Left lung (tissue), 10 donors: Measurements from ENCODE around the gene DBN1. TPM values are rescaled to one million over a fixed set of nuclear protein-coding genes. Genes with fewer than 3 reads are reported as not detected.

Experiments
- ATAC-seq: fragments of 200-7000 bp; cut with Tn5 transposase; one replicate; pipeline ENCODE4 v1.9.1; 2020; ENCODE audit warnings: moderate library complexity
- DNase-seq, 4 donors: peaks; one replicate each; pipeline ENCODE4 v3.0.0-alpha.2; 2013 to 2020
- H3K27ac ChIP-seq, 2 donors: fragments of 200-600 bp; sonication (generic) in 1 of 2; one replicate each; pipeline versions ENCODE4 v1.5.0 to v1.8.0; 2020 to 2021
- H3K27me3 ChIP-seq, 2 donors: fragments of 200-600 bp; sonication (generic) in 1 of 2; one replicate each; pipeline versions ENCODE4 v1.5.0 to v1.8.0; 2020 to 2021
- H3K36me3 ChIP-seq, 2 donors: fragments of 200-600 bp; sonication (generic) in 1 of 2; one replicate each; pipeline versions ENCODE4 v1.5.0 to v1.8.0; 2020 to 2021
- H3K4me1 ChIP-seq, 2 donors: fragments of 200-600 bp; one replicate each; pipeline ENCODE4 v1.8.0; 2021
- H3K4me3 ChIP-seq, 2 donors: fragments of 200-600 bp; sonication (generic) in 1 of 2; one replicate each; pipeline versions ENCODE4 v1.5.0 to v1.8.0; 2020 to 2021; ENCODE audit warnings: mild to moderate bottlenecking in 1 of 2
- H3K9me3 ChIP-seq, 2 donors: fragments of 200-600 bp; sonication (generic) in 1 of 2; one replicate each; pipeline versions ENCODE4 v1.5.0 to v1.8.0; 2020 to 2021
- intact Hi-C, 2 donors: fragments of 100-400 bp; cut with DNase I; formaldehyde crosslinking; loops; one replicate each; pipeline versions ENCODE4 v1.11.2 to v1.14.2; 2022
- polyA plus RNA-seq, 6 donors: library from polyadenylated mRNA; unstranded; fragments of 120-200 nt; gene quantifications; one replicate each; pipeline ENCODE4 v1.2.1, GENCODE V29; 2013; ENCODE audit not compliant: insufficient read length in 6 of 6
- total RNA-seq, 2 donors: library from RNA; stranded (reverse); fragmentation: NEBNext Ultra II Directional; extraction: Animal tissue kit (Norgen Biotek cat#: 25700); gene quantifications; one replicate each; pipeline ENCODE4 v1.2.1, GENCODE V29; 2021
- TF ChIP-seq, protein P1 (sequence below), 2 donors: fragments of 200-600 bp; sonication (generic) in 1 of 2; IDR thresholded peaks; one replicate each; pipeline versions ENCODE4 v1.5.0 to v1.8.0; 2021; ENCODE audit warnings: antibody characterized with exemption in 2 of 2
- donor health status: DM: no; HTN: yes; CAD: no.
- donor health status: DM: no; HTN: no; CAD: no.

The DBN1 gene
- total and polyA plus RNA-seq, 8 donors = 43.2 to 207 (median 148) TPM

DNA sequence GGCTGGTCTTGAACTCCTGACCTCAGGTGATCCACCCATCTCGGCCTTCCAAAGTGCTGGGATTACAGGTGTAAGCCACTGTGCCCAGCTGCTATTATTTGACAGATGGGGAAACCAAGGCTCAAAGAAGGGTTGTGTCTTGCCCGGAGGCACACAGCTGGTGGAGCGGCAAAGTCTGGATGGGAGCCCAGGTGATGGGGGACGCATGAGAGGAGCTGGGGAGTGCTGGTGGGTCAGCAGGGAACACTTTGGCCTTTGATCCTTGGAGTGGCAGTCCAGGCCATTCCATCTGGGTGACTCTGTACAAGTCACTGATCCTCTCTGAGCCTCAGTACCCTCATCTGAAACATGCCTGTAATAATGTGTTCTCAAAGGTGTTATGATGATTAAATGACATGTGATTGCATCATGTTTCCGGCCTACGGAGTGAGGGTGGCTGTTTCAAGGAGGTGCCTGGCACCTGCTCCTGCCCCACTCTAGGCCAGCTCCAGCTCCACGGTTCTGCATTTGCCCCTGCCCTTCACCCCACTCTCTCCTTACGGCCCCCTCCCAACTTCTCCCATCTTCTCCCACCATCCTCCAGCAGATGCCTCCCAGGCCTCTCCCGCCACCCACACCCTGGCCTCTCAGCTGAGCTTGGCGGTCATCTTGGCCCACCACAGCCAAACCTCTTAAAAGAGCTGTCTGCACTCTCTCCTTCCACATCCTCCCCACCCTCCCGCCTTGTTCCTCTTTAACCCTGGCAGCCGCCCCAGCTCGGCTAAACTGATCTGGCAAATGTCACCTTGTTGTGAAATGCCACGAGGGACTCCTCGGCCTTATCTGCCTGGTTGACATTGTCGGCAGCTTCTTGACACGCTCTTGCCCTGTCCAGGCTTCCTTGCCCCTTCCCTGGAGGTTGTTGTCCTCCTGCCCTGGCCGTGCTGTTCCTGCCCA is 5.5 kb upstream of the DBN1 start:
- Histone ChIP-seq H3K27ac (peak overlapping the region; percentile 26 to 73), H3K4me3 (no peak overlapping the region), H3K9me3 (no peaks in the 10 kb centered on the region), H3K4me1 (peaks cover 20 to 36% of the 10 kb centered on the region in 2 donors), H3K36me3 (peaks cover 0 to 30% of the 10 kb centered on the region in 2 donors), H3K27me3 (peaks cover 0 to 10% of the 10 kb centered on the region in 2 donors)
- intact Hi-C loops = no loop called here
- DNase-seq (peak in 3 of 4 donors; percentile 79 to 86 (median 80)), ATAC-seq (peak; percentile 63)
- TF ChIP-seq, protein P1, sequence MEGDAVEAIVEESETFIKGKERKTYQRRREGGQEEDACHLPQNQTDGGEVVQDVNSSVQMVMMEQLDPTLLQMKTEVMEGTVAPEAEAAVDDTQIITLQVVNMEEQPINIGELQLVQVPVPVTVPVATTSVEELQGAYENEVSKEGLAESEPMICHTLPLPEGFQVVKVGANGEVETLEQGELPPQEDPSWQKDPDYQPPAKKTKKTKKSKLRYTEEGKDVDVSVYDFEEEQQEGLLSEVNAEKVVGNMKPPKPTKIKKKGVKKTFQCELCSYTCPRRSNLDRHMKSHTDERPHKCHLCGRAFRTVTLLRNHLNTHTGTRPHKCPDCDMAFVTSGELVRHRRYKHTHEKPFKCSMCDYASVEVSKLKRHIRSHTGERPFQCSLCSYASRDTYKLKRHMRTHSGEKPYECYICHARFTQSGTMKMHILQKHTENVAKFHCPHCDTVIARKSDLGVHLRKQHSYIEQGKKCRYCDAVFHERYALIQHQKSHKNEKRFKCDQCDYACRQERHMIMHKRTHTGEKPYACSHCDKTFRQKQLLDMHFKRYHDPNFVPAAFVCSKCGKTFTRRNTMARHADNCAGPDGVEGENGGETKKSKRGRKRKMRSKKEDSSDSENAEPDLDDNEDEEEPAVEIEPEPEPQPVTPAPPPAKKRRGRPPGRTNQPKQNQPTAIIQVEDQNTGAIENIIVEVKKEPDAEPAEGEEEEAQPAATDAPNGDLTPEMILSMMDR (IDR thresholded peaks at IDR 0.05) = no peak

- no peak for ATAC-seq
Observed at GRCh38 chr5:177477701-177478477, 4.5 kb upstream of the DBN1 start.

DNA sequence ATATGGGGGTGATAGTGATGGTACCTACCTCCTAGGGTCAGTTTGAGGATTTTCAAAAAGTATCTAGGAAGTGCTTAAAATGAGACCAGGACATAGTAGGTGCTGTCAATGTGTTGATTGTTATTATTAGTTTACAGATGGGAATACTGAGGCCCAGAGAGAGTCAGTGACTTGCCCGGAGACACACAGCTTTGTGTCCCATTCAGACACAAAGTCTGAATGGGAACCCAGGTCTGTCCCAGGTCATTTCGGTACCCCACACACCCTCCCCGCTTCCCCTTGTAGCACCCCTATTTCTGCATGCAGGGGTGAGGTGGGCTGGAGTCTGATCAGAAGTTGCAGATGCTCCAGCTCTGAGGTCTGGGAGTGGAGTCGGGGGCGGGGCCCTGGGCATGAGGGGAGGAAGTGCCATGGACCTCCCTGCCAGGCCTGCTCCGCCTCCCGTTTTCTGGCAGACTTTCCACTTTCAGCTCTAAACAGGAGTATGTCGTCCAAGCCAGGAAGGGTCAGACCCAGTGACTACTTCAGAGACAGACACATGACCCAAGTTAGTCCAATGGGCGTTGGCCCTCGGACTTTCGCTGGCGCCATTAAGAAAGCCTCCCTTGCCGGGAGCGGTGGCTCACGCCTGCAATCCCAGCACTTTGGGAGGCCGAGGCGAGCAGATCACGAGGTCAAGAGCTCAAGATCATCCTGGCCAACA is 3.2 kb upstream of the DBN1 start:
- peaks cover 31 to 49% of the 10 kb centered on the region in 2 donors for H3K4me1 ChIP-seq
- no peak overlapping the region for H3K4me3 ChIP-seq
- intact Hi-C loops = no loop called here
- peaks cover 0 to 33% of the 10 kb centered on the region in 2 donors for H3K27me3 ChIP-seq
- DNase-seq = peak in 1 of 4 donors; percentile 79
- no peak overlapping the region for H3K27ac ChIP-seq
- H3K36me3 ChIP-seq = peaks cover 0 to 8% of the 10 kb centered on the region in 2 donors
- no peak for ATAC-seq
- no peaks in the 10 kb centered on the region for H3K9me3 ChIP-seq
- TF ChIP-seq, protein P1 (IDR thresholded peaks at IDR 0.05) = no peak

More at GRCh38 chr5:177477701-177478477, 4.5 kb upstream of the DBN1 start:
- Histone ChIP-seq H3K36me3 (peaks cover 0 to 19% of the 10 kb centered on the region in 2 donors), H3K27ac (no peak overlapping the region), H3K4me3 (no peak overlapping the region), H3K27me3 (peaks cover 0 to 21% of the 10 kb centered on the region in 2 donors), H3K9me3 (no peaks in the 10 kb centered on the region), H3K4me1 (peaks cover 20 to 36% of the 10 kb centered on the region in 2 donors)
- DNase-seq = no peak
- intact Hi-C loops = no loop called here
- TF ChIP-seq, protein P1 (IDR thresholded peaks at IDR 0.05) = no peak

GRCh38 chr5:177475563-177476427 is 2.4 kb upstream of the DBN1 start:
- TF ChIP-seq, protein P1 (IDR thresholded peaks at IDR 0.05) = no peak
- Histone ChIP-seq H3K9me3 (no peaks in the 10 kb centered on the region), H3K4me3 (no peak overlapping the region), H3K36me3 (no peaks in the 10 kb centered on the region), H3K4me1 (peaks cover 32 to 55% of the 10 kb centered on the region in 2 donors), H3K27me3 (peaks cover 0 to 33% of the 10 kb centered on the region in 2 donors), H3K27ac (no peak overlapping the region)
- ATAC-seq (no peak), DNase-seq (no peak)
- intact Hi-C loops = no loop called here
